Measurements from ENCODE around the gene ENC1.

ENC1 gene

DNA sequence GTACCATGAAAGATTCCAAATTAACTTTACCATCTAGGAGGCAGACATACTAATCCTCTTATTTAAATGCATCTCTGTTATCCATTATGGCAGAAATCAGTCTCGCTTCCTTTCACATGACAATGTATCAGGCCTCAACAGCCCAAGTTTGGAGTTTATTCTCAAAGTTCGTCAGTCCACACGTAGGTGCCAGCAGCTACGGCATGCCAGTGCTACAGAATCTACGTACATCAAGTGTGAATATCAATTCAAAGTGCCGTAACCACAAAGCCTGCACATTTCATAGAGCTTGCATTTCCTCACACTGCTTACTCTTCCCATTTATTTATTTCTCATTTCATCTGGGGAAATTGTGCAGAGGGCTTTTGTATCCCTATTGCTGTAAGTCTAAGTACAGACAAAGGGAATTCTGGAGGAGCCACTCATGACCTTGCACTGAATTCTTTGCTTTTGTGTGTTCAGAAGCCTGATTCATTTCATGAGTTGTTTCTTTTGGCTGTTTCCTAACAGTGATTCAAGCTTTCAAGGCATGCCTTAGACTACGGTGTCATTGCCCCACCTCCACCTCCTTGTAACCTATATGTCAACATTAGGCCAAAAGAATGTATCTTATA, 10.0 kb downstream of the ENC1 start:
- DNase-seq = no peak

DNA sequence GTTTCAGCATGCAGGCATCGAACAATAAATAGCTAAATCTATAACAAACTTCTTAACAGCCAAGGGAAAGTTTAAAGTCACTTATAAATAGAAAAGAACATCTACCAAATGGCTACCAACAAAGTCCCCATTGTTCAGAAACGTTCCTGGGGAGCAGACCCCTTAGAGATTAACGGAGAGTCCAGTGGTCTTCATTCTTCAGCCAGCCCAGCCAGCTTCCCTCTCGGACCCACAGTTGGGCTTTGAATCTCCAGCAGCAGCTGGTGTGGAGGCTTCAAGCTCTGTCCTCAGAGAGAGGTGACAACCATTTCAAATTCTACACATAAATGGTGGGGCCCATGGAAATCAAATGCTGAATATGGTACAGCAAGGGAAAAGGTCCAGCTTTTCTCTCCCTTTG, 11.2 kb downstream of the ENC1 start:
- DNase-seq = no peak

DNA sequence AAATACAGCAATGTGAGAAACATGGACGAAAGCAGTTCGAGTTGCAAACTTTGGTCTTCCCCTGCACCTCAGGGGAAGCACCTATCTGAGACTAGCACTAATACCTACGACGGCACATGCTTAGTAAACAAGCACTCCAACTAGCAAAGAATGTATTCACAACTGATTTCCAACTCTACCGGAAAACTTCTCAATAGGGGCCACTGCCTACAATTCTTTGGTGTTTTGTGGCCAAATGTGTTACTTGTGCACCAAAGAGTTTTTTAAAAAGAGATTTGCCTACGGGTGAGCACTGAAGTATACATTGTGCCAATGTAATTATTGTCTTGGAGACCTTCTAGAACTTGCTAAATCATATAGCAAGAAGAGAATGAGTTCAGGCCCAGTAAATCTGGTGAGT, 12.2 kb downstream of the ENC1 start:
- DNase-seq = no peak

DNA sequence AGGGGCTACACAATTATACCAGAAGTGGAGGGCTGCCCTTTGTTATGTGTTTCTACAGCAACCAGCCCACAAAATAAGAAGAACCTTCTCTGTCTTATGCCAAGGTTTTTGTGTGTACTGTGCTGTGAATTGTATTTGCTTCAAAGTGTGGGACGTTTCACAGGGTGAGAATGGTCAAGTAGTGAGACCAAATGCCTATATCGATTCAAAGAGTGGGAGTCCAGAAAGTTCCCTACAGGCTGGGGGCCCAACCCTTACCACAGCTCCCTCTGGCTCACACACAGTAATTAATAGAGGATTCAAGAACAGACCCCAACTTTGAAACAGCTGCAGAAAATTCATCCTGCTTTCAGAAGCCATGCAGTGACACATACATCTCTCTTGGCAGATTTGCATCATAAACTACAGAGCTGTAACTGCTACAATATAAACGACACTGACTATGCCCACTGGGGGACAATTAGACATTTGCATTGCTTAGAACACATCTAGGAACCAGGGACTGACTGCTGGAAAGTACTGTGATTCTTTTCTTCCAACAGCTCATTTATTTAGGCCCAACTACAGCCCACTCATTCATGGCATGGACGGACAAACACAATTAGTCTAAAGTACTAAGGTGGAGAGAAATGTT, 12.8 kb downstream of the ENC1 start:
- DNase-seq = no peak

DNA sequence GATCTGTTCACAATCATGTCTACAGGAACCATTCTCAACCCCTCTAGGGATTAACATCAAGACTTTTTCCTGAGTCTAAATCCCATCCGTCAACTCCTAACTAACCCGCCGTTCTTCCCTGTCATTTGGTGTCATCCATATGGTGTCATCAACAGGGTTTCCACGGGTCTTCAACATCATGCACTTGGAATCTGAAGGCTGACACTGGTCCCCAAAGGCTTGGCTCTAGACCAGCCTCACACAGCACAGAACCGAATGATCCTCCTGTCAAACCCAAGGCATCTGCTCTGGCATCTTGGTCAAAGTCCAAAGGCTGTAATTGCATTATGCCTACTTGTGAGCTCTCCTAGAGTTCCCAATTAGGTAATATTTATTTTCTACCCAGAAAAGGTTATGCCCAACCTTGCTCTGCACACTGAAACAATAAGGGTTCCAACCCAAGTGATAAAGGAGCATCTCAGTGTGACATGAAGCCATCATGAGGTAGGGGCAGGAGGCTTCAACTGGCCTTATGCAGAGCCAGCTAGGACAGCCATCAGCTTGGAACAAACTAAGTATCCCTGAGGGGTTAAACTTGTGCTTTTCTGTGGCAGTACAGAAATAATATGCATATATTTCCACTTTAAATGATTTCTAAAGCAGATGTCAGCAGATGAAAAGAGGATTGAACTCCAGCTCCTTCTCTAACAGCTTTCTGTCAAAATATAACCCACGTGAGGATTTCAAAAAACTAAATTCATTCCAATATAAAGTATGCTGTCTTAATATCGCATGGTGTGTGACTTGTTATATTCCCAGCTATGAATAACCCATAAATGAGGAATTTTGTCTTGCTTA, 13.9 kb downstream of the ENC1 start:
- DNase-seq = no peak

DNA sequence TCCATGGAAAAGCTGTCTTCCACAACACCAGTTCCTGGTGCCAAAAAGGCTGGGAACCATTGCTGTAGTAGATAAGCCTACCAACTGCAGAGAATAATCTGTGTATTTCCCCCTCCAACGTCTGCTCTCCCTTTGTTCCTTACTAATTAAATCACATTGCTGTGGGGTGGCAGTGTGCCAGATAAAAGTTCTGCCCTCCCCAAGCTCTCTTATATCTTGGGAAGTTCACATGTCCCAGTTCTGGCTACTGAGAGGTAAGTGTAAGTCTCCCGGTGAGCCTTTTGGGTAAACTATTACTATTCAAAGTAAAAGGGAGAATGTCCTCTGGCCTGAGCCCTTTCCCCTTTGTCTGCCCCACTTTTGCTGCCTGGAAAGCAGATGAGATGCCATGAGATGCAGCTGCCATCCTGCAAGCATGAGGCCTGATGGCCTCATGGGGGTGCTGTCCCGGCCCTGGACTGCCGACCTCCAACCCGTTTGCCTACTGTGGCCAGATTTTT, 14.7 kb downstream of the ENC1 start:
- no peak for DNase-seq

DNA sequence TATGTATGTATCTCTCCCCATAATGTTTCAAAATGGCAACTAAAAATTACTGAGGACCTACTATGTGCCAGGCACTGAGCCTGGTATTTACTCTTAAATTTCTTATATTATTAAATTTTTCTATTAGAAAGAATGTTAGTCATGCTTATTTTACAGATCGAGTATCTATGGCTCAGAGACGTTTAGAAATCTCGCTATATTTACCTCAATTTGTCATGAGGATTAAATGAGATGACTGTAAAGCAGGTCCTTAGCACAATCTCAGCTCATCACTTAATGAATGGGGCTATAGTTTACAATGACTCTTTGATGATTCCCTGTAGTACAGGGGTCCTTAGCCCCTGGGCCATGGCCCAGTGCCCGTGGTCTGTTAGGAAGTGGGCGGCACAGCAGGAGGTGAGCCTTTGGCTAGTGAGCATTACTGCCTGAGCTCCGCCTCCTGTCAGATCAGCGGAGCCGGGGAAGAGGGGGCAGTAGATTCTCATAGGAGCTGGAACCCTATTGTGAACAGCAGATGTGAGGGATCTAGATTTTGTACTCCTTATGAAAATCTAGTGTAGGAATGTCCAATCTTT, 15.5 kb downstream of the ENC1 start:
- no peak for DNase-seq

DNA sequence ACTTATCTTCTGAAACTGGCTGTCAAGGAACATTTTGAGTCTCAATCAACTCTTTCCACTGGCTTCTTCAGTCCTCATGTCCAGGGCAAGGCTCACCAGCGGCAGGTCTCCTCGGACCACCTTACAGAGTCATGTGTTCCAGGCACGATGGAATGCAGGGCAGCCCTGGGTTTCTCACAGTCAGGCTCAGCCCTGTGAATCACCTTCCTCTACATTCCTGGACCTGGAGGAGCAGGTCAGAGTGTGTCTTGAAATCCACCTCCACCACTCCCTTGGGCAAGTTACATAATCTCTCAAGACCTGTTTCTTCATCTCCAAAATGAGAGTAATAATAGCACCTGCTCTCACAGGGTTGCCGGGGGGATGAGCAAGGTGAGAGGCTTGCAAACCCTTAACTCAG, 16.0 kb downstream of the ENC1 start:
- DNase-seq = no peak

DNA sequence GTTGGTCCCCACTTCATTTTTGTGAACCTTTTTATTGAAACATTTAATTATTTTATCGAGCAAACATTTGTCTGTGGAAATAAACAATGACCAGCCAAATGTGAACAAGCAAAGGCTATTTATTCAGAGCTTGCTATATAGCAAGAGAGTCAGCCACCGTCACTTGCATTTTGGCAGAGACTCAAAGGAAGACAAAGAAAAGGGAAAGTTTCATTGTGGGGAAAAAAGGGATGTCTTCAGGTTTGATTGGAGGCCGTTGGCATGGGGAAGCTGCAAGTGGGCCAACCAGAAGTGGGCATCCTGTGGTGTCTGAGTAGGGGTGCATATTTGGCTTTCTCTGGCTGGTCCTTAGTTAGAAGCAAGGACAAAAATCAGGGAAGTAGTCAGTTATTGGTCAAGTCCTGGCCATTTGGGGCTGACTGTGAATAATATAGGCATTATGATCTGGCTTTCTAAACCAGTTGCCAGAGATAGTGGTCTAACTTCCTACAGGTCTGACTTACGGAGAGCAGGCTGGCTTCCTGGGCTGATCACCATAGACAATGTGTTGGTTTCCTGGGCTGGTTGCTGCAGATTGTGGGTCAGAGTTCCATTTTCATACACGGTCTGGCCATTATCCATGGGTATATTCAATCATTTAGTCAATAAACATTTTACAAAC, 16.6 kb downstream of the ENC1 start:
- DNase-seq = no peak

DNA sequence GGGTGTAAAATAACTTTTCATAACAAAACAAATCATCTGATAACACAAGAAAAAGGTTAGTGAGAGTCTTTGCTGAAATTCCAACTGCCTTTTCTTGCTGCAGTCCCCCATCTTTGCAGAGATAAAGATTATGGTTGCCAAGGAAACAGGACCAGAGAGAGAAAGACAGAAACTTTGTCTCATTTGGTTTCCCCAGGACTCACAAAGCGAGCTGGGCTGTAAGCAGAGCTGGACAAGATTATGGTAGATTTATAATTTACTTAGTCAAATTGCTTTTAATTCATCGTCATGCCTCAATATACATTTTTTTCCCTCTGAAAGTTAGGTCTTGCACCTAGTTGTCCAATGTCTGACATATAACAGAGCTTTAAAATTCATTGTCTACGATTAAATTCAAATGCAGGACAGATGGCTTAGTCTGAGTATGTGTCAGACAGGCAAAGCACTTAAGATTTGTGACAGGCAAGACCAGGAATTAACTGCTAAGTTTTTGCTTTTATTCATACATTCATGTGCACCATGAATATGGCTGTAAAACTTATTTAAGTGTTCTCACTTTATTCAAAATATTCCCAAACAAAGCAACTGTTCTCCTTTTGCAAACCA, 17.4 kb downstream of the ENC1 start:
- DNase-seq = no peak

DNA sequence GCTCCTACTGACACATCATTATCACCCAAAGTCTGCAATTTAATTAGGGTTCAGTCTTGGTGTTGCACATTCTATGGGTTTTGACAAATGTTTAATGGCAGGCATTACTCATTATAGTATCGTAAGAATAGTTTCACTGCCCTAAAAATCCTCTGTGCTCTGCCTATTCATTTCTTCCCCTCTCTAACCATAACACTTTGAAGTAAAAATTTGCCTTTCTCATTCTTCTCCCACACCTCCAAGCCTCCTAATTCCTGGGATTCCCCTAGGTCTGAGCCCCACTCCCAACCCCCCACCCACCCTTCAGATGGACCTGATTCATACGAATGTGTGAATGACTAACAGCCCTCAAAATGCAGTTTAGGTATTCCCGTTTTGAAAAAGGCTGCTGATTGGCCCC, 18.4 kb downstream of the ENC1 start:
- DNase-seq = no peak

DNA sequence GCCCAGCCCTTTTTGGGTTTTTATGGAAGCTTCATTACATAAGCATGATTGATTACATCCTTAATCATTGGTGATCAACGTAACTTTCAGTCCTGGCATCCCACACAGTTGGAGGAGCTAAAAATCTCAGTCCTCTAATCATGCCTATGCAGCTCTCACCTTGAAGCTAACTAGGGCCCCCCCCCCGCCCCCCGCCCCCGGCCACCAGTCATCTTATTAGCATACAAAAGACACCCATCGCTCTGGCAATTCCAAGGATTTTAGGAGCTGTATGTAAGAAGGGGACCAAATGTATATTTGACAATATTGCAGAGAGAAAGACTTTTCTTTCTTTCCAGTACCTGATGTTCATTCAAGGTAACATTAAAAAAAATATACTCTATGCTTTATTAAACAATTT, 19.0 kb downstream of the ENC1 start:
- DNase-seq = no peak

DNA sequence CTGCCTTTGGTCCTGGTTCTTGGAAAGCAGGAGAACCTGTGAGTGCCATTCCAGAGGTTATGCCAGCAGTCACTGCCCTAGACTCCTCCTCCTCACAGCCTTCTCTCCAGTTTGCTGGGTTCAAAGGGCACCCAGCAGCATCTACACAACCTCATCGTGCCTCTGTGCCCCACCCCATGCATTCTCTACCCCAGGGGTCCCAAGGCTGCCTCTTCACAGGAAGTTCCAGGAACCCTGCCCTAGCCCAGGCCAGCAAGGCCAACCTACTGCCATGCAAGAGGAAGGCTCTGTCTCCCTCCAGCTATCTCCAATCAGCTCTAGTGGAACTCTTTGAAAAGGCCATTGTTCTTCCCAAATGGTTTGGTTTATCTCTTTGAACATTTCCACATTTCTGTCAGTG, 21.2 kb downstream of the ENC1 start:
- DNase-seq = no peak

DNA sequence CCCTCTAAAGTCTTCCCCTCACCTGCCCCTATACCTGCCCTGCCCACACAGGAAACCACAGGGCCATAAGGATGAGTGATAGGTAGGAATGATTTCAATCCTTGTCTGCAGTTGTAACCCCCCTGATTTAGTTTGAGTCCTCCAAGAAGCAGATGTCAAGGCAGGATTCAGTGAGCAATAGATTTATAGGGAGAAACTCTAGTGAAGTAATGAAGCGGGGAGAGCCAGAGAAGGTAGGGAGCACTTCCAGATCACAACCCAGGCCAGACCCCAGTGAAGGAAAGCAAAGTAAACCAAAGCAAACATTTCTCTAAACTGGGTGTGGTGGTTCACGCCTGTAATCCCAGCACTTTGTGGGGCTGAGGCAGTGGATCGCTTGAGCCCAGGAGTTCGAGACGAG, 22.4 kb downstream of the ENC1 start:
- no peak for DNase-seq

DNA sequence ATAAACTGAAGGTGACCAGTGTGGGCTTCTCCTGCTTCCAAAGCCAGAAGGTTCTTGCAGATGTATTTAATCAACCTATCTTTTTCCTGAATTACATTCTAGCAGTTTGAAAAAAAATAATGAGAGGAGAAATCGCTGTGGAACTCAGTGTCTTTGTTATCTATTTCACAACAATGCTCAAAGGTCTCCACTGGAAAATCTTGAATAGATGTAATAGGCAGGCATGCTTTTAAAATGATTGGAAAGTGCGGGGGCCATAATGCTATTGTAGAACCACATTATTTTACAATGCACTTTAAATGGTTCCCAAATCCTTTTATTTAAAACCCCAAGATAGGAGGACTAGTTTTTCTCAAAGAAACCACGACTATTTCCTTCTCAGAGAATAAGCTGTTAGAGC, 23.3 kb downstream of the ENC1 start:
- no peak for DNase-seq

DNA sequence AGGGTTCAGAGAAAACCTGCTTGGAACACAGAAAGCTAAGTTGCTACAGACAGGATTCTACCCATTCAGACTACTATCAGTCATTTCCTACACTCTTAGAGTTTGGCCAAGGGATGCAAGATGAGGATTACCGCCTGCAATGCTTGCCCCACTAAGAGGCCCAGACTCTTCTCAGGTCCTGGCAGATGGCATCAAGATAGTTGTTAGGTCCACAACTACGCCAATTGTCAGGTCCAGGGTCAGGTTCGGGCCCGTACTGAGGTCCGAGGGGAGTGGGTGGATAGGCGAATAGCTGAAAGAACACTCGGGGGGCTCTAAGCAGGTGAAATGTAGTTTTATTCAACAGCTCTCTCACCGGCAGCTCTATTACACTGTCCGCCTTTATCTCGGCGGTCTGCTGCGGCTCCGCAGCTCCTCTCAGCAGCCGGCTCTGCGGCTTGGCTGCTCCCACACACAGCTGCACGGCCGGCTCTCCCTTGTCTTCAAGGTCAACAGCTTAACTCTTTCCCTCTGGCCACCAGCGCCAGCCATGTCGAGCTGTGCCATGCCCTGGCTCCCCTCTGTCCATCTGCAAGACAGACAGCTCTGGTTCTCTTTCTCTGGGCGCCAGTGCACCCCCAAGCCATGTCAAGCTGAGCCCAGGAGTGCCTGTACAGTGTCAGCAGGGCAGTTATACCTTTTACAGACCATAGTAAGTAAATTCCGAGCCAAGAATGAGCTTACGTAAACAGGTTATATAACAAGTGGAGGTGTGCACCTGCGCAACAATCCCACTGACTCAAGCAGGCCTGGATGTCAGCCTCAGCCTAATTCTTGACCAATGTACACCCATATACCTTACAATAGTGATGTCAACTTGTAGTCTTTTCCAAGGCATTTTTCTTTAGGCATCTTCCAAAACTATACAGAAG, 24.0 kb downstream of the ENC1 start:
- no peak for DNase-seq

DNA sequence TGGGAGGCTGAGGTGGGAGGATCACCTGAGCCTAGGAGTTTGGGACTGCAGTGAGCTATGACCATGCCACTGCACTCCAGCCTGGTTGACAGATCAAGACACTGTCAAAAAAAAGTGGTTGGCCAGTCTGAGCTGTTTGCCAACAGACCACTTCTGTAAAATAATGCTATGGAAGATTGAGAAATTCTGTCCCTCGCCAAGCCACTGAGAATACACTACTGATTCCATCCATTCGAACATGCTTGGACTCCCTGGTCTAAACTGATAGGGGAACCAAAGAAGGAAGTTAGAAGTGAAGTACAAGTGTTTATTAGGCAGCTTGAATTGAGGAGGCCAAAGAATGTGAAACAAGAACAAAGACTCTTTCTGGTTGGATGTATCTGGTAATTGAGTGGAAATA, 27.2 kb downstream of the ENC1 start:
- no peak for DNase-seq

DNA sequence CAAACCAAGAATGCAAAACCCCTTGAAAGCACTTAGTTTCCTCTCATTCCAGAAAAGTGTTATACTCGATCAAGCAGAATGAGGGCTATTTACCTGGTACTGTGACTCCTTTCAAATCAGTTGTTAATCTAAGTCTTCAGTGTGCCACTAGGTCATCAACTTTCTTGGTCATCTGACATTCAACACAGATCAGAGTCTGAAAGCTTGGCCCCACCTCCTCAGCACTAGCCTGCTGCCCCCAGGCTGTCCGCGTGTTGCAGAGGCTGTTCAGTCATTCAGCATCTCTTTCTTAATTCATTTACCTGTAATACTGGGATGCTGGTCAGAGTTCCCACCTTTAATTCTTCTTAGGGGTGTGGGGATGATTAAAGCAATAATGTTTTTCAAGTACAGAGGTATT, 28.5 kb downstream of the ENC1 start:
- DNase-seq = no peak

DNA sequence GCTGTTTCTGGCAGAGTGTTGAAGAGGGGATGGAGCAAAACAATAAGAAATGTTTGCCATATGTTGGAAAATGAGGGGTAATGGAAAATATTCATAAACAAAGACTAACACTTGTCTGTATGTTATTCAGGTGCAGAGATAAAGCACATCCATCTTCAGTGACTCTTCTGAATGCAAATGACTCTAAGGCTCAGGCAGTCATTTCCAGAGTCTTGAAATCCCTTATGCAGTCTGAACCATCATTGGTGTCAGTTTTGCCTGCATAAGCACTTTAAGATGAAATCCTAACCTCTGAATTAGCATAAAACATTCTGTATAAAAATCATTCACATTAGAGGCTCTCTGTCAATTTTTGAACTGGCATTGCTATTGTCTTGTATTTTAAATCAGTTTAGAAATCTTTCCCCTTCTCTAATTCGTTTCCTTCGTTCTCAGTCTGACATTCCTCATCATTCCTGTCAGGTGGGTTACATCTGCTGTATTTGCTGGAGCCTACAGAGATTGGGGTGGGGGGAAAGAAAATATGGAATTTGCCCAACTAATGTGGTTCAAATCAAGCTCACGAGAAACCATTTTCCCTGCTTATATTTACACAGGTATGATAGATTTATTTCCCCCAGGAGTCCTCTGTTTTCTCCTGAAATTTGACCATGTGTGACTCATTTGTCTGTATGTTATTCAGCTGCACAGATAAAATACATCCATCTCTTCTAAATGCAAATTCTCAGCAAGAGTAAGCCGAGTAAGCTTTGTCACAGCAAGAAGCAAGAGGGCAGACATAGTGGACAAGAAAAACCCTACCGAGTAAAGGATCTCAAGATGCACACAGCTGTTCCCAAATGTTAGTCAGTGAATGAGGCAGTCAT, 31.6 kb downstream of the ENC1 start:
- DNase-seq = no peak

DNA sequence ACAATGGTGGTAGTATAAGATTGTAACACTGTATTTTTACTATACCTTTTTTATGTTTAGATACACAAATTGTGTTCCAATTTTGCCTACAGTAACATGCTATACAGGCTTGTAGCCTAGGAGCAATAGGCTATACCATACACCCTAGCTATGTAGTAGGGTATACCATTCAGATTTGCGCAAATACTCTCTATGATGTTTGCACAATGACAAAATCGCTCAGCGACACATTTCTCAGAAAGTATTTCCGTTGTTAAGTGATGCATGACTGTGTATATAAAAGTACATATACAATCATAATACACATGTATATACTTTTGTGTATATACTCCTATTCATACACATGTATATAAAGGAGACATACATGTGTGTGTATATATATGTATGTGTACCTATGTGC, 34.8 kb downstream of the ENC1 start:
- no peak for DNase-seq

DNA sequence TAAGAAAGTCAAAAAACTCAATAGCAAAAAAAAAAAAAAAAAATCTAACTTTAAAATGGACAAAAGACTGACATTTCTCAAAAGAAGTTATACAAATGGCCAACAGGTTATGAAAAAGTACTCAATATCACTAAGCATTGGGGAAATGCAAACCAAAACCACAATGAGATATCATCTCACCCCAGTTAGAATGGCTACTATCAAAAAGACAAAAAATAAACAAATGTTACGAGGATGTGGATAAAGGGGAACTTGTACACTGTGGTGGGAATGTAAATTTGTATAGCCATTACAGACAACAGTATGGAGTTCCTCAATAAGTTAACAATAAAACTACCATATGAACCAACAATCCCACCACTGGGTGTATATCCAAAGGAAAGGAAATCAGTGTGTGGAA, 37.2 kb downstream of the ENC1 start:
- no peak for DNase-seq
